HL-60 (cell line): Measurements from ENCODE around the gene LRP1B.

Source experiments
- DNase-seq, 2 experiments: peaks; one replicate each; pipeline ENCODE4 v3.0.0-alpha.2; 2010 to 2020; ENCODE audit warnings: low read depth in 1 of 2, low spot score in 1 of 2
- H3K27ac ChIP-seq: fragments of 250-450 bp; sonication (Bioruptor Pico); replicated peaks from 2 replicates; pipeline ENCODE4 v1.5.1; 2020; ENCODE audit warnings: mild to moderate bottlenecking, moderate library complexity
- H3K27me3 ChIP-seq: fragments of 250-450 bp; sonication (Bioruptor Pico); 2 replicates; pipeline ENCODE4 v1.5.1; 2021; ENCODE audit warnings: mild to moderate bottlenecking, moderate library complexity; ENCODE audit not compliant: insufficient read depth, poor library complexity, severe bottlenecking
- H3K4me3 ChIP-seq: replicated peaks from 2 replicates; pipeline ENCODE4 v1.5.1; 2011; ENCODE audit warnings: mild to moderate bottlenecking, control low read depth, low read length; ENCODE audit not compliant: insufficient read depth
- GABPA ChIP-seq: IDR thresholded peaks from 2 replicates; pipeline ENCODE4 v1.6.1; 2012; ENCODE audit warnings: low read depth
- POLR2AphosphoS5 ChIP-seq: IDR thresholded peaks from 2 replicates; pipeline ENCODE4 v1.6.1; 2012; ENCODE audit warnings: low read depth
- SPI1 ChIP-seq: IDR thresholded peaks from 2 replicates; pipeline ENCODE4 v1.6.1; 2012; ENCODE audit warnings: low read depth, mild to moderate bottlenecking, borderline replicate concordance
- TF ChIP-seq, protein P1 (sequence below): IDR thresholded peaks from 2 replicates; pipeline ENCODE4 v1.6.1; 2012; ENCODE audit warnings: low read depth; ENCODE audit not compliant: insufficient replicate concordance
- TF ChIP-seq, protein P2 (sequence below): IDR thresholded peaks from one replicate; pipeline ENCODE4 v1.5.1; 2011; ENCODE audit warnings: low read length, control low read depth, inconsistent platforms; ENCODE audit not compliant: insufficient read depth

Gene LRP1B

DNA sequence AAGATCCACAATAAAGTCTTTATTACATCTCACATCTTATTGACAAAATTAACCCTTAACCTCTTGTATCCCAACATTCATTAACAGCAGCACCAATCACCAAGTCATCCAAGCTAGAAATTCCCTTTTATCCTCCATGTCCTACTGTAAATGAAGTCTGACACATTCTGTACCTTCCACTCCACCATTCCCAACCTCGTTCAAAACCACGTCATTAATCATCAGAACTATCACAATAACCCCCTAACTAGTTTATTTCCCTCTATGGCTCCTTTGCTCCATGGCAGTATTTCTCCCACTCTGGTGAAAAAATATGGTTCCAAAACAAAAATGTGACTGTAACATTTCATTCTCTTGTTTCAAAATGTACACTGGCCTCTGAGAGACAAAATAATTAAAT is 1626.2 kb downstream of the LRP1B start:
- Histone ChIP-seq H3K4me3 (no peak overlapping the region), H3K27ac (no peak overlapping the region), H3K27me3 (no peaks in the 10 kb centered on the region)
- no peak for DNase-seq
- TF ChIP-seq POLR2AphosphoS5 (no peak), GABPA (no peak), SPI1 (no peak)
- TF ChIP-seq, protein P1, sequence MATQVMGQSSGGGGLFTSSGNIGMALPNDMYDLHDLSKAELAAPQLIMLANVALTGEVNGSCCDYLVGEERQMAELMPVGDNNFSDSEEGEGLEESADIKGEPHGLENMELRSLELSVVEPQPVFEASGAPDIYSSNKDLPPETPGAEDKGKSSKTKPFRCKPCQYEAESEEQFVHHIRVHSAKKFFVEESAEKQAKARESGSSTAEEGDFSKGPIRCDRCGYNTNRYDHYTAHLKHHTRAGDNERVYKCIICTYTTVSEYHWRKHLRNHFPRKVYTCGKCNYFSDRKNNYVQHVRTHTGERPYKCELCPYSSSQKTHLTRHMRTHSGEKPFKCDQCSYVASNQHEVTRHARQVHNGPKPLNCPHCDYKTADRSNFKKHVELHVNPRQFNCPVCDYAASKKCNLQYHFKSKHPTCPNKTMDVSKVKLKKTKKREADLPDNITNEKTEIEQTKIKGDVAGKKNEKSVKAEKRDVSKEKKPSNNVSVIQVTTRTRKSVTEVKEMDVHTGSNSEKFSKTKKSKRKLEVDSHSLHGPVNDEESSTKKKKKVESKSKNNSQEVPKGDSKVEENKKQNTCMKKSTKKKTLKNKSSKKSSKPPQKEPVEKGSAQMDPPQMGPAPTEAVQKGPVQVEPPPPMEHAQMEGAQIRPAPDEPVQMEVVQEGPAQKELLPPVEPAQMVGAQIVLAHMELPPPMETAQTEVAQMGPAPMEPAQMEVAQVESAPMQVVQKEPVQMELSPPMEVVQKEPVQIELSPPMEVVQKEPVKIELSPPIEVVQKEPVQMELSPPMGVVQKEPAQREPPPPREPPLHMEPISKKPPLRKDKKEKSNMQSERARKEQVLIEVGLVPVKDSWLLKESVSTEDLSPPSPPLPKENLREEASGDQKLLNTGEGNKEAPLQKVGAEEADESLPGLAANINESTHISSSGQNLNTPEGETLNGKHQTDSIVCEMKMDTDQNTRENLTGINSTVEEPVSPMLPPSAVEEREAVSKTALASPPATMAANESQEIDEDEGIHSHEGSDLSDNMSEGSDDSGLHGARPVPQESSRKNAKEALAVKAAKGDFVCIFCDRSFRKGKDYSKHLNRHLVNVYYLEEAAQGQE, result no peak
- TF ChIP-seq, protein P2, sequence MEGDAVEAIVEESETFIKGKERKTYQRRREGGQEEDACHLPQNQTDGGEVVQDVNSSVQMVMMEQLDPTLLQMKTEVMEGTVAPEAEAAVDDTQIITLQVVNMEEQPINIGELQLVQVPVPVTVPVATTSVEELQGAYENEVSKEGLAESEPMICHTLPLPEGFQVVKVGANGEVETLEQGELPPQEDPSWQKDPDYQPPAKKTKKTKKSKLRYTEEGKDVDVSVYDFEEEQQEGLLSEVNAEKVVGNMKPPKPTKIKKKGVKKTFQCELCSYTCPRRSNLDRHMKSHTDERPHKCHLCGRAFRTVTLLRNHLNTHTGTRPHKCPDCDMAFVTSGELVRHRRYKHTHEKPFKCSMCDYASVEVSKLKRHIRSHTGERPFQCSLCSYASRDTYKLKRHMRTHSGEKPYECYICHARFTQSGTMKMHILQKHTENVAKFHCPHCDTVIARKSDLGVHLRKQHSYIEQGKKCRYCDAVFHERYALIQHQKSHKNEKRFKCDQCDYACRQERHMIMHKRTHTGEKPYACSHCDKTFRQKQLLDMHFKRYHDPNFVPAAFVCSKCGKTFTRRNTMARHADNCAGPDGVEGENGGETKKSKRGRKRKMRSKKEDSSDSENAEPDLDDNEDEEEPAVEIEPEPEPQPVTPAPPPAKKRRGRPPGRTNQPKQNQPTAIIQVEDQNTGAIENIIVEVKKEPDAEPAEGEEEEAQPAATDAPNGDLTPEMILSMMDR, result no peak

DNA sequence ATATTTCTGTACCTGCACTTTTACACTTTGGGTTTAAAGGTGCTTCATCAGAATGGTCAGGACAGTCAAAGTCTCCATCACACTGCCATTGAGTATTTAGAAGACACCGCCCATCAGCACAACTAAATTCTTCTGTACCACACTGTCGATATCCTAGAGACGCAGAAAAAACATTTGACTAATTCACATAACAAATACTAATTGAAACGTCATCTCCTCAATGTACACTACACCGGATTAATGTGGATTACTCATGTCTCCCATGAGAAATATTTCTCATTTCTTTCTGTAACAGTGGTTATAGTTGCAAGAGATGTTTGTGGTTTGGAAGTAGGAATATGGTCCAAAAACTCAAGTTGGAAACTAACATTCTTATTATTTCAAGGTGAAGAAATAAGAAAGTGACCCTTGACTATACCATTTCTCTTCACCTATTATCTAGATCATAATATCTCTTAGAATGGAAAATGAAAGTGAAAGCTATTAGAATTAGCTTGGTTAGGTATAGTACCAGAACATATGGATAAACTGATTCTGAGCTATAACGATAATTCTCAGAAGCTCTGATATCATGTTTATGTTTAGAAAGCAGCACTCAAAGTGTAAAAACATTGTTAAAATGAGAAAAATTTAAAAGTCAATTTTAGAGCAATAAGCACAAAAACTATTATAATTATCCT is 1627.7 kb downstream of the LRP1B start:
- Histone ChIP-seq H3K4me3 (no peak overlapping the region), H3K27ac (no peak overlapping the region), H3K27me3 (no peaks in the 10 kb centered on the region)
- TF ChIP-seq, protein P1, result no peak
- TF ChIP-seq SPI1 (no peak), GABPA (no peak)
- no peak for DNase-seq

GRCh38 chr2:140498360-140498759 is 1632.5 kb downstream of the LRP1B start:
- no peak for TF ChIP-seq SPI1
- TF ChIP-seq, protein P2, result no peak
- TF ChIP-seq POLR2AphosphoS5, result no peak
- TF ChIP-seq, protein P1, result no peak
- no peak for TF ChIP-seq GABPA
- no peak overlapping the region for H3K4me3 ChIP-seq
- no peak for DNase-seq
- no peak overlapping the region for H3K27ac ChIP-seq
- no peaks in the 10 kb centered on the region for H3K27me3 ChIP-seq

DNA sequence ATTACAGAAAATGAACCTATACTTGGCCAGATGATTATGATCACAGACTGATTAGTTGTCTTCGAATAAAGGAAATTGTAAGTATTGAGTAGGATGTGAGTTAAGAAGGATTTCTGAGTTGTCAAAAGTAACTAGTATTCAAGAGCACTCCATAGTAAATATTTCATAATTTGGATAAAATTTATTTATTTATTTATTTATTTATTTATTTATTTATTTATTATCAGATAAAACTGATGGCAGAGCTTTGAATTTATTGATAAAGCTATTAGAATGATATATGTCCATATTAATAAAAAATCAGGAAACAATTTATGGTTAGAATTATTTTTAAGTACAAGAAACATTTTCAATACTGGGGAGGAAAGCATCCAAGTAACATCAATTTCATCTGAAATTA is 1634.1 kb downstream of the LRP1B start:
- DNase-seq, result no peak
- TF ChIP-seq, protein P1, result no peak
- no peak for TF ChIP-seq SPI1
- TF ChIP-seq, protein P2, result no peak
- TF ChIP-seq POLR2AphosphoS5, result no peak
- TF ChIP-seq GABPA, result no peak
- no peak overlapping the region for H3K27ac ChIP-seq
- no peak overlapping the region for H3K4me3 ChIP-seq
- no peaks in the 10 kb centered on the region for H3K27me3 ChIP-seq
